ENCODE measurements around the gene VSIR.

Gene VSIR

DNA sequence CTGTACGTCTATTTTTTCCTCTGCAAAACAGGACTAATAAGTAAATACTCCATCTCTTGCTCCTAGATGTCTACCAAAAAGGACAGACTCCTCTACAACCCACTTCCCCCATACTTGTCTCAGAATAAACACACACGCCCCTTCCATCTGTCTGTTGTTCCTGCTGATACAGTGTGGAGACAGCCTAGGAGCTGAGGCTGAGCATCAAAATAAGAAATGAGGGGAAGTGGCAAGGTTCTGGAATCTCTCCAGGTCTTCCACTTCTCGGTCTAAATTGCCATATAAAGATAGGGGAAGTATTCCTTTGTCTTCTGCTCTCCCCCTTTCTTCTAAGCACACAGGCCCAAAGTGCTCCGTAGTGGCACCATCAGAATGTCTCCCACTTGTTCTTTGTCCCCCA lies 30.8 kb upstream of the VSIR start:
- H3K36me3 ChIP-seq (ENCODE audit: insufficient read depth, low read depth, low read length) = no peaks in the 10 kb centered on the region
- peaks cover 22% of the 10 kb centered on the region for H3K27me3 ChIP-seq (ENCODE audit: insufficient read depth, low read length)
- H3K27ac ChIP-seq (ENCODE audit: low read length) = no peak overlapping the region
- H3K4me1 ChIP-seq (ENCODE audit: insufficient read depth, low read length) = no peaks in the 10 kb centered on the region
- no peak overlapping the region for H3K9ac ChIP-seq (ENCODE audit: low read depth, low read length)
- no peak overlapping the region for H3K4me3 ChIP-seq (ENCODE audit: low read length)
- no peaks in the 10 kb centered on the region for H3K9me3 ChIP-seq (ENCODE audit: insufficient read depth, low read depth, low read length)

DNA sequence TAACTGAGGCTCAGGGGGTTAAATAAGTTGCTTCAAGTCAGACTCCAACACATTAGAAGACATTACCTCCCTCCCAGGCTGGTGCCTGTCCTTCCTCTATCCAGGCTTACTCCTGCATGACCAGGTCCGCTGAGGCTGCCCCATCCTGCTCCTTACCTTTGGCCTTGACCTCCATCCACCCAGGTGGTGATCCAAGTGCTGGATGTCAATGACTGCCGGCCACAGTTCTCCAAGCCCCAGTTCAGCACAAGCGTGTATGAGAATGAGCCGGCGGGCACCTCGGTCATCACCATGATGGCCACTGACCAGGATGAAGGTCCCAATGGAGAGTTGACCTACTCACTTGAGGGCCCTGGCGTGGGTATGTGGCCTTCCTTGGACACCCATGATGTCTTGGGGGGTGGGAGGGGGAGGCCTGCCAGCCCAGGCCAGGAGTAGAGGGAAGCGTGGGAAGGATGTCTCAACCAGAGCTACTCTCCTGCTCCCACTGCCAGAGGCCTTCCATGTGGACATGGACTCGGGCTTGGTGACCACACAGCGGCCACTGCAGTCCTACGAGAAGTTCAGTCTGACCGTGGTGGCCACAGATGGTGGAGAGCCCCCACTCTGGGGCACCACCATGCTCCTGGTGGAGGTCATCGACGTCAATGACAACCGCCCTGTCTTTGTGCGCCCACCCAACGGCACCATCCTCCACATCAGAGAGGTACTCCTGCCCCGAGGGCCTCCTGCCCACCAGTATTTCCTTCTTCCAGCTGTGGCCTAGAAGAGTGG lies 29.6 kb upstream of the VSIR start:
- H3K27ac ChIP-seq (ENCODE audit: low read length) = no peak overlapping the region
- no peaks in the 10 kb centered on the region for H3K9me3 ChIP-seq (ENCODE audit: insufficient read depth, low read depth, low read length)
- peaks cover 22% of the 10 kb centered on the region for H3K27me3 ChIP-seq (ENCODE audit: insufficient read depth, low read length)
- H3K4me3 ChIP-seq (ENCODE audit: low read length) = no peak overlapping the region
- H3K9ac ChIP-seq (ENCODE audit: low read depth, low read length) = no peak overlapping the region
- H3K4me1 ChIP-seq (ENCODE audit: insufficient read depth, low read length) = no peaks in the 10 kb centered on the region
- H3K36me3 ChIP-seq (ENCODE audit: insufficient read depth, low read depth, low read length) = no peaks in the 10 kb centered on the region

DNA sequence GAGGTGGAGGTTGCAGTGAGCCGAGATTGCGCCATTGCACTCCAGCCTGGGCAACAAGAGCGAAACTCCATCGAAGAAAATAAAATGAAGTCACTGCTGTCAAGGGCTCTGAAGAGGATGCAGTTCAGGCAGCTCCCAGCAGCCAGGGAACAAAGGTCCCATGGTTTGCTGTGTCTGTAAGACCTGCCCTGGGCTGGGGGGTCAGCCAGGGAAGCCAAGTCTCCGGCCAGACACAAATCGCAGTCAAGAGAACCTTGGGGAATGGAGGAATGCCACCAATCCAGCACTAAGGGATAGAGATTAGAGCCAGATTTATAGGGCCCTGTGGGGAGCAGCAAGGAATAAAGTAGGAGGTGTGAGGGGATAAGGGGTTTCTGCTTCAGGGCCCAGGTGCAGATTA lies 28.9 kb upstream of the VSIR start:
- Histone ChIP-seq H3K36me3 (ENCODE audit: insufficient read depth, low read depth, low read length) (no peaks in the 10 kb centered on the region), H3K9me3 (ENCODE audit: insufficient read depth, low read depth, low read length) (no peaks in the 10 kb centered on the region), H3K27me3 (ENCODE audit: insufficient read depth, low read length) (peaks cover 22% of the 10 kb centered on the region), H3K27ac (ENCODE audit: low read length) (no peak overlapping the region), H3K4me3 (ENCODE audit: low read length) (no peak overlapping the region), H3K4me1 (ENCODE audit: insufficient read depth, low read length) (no peaks in the 10 kb centered on the region), H3K9ac (ENCODE audit: low read depth, low read length) (no peak overlapping the region)

DNA sequence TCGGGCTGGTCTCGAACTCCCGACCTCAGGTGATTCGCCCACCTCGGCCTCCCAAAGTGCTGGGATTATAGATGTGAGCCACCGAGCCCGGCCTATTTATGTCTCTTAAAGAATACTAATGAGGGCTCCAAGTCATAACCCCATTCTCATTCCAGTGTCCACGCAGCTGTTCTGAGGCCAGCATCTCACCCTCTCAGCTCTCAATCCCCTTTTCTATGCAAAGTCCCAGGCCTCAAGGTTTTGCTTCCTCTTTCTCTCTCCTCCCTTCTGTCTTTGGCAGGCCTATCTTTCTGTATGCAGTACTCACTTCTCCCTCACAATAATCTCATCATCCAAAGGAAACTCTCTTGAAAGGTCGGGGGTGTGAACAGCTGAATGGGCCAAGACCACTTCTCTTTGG lies 28.0 kb upstream of the VSIR start:
- peaks cover 22% of the 10 kb centered on the region for H3K27me3 ChIP-seq (ENCODE audit: insufficient read depth, low read length)
- H3K36me3 ChIP-seq (ENCODE audit: insufficient read depth, low read depth, low read length) = no peaks in the 10 kb centered on the region
- H3K4me1 ChIP-seq (ENCODE audit: insufficient read depth, low read length) = no peaks in the 10 kb centered on the region
- no peak overlapping the region for H3K4me3 ChIP-seq (ENCODE audit: low read length)
- no peaks in the 10 kb centered on the region for H3K9me3 ChIP-seq (ENCODE audit: insufficient read depth, low read depth, low read length)
- no peak overlapping the region for H3K27ac ChIP-seq (ENCODE audit: low read length)
- H3K9ac ChIP-seq (ENCODE audit: low read depth, low read length) = no peak overlapping the region

DNA sequence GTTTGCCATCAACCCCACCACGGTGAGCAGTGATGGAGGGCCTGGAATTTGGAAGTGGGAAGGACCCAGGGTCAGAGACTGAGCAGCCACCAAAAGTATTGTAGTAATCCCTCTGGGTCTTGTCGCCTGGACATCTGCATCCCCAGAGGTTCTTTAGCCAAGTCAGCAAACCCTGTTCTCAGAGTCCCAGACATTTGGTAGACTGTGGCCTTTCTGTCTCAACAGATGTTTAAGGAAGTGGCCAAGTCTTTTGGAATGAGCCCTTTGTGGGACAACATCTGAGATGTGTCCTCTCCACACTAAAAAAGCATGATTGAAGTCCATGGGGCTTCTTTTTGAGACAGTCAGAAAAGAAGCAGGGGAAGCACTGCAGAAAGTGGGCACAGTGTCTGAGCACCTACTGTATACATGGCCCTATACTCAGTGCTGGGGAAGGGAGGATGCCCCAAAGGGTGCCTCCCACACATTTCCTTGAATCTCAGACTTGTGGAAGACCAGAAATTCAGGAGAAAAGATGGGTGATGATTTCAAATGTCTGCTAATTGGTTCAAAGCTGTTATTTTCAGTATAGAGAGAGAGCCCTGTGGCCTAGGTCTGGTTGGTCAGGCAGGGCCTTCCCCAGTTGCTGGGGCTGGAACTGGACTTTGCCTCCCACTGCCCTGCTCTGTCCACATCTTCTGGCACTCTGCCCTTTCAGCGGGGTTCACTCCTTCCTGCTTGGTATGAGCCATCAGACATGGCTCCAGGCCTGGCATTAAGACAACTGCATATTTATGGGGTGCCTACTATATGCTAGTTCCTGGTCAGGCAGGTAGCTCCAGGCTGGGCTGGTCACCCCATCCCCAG lies 26.5 kb upstream of the VSIR start:
- Histone ChIP-seq H3K27me3 (ENCODE audit: insufficient read depth, low read length) (peaks cover 9% of the 10 kb centered on the region), H3K27ac (ENCODE audit: low read length) (no peak overlapping the region), H3K4me1 (ENCODE audit: insufficient read depth, low read length) (no peaks in the 10 kb centered on the region), H3K4me3 (ENCODE audit: low read length) (no peak overlapping the region), H3K36me3 (ENCODE audit: insufficient read depth, low read depth, low read length) (no peaks in the 10 kb centered on the region), H3K9ac (ENCODE audit: low read depth, low read length) (no peak overlapping the region), H3K9me3 (ENCODE audit: insufficient read depth, low read depth, low read length) (no peaks in the 10 kb centered on the region)

DNA sequence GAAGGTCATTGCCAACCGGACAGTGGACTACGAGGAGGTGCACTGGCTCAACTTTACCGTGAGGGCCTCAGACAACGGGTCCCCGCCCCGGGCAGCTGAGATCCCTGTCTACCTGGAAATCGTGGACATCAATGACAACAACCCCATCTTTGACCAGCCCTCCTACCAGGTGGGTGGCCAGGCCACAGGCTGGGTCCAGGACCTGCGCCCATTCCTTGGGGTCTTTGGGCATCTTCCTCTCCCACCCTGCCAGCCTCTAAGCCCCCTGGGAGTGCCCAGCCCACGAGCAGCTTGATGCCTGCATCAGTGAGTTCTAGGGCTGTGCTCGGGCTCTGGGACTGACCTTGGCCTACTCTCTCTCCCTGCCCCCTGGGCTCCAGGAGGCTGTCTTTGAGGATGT lies 25.8 kb upstream of the VSIR start:
- Histone ChIP-seq H3K4me1 (ENCODE audit: insufficient read depth, low read length) (no peaks in the 10 kb centered on the region), H3K9ac (ENCODE audit: low read depth, low read length) (no peak overlapping the region), H3K9me3 (ENCODE audit: insufficient read depth, low read depth, low read length) (no peaks in the 10 kb centered on the region), H3K36me3 (ENCODE audit: insufficient read depth, low read depth, low read length) (no peaks in the 10 kb centered on the region), H3K27ac (ENCODE audit: low read length) (no peak overlapping the region), H3K4me3 (ENCODE audit: low read length) (no peak overlapping the region), H3K27me3 (ENCODE audit: insufficient read depth, low read length) (peaks cover 2% of the 10 kb centered on the region)

DNA sequence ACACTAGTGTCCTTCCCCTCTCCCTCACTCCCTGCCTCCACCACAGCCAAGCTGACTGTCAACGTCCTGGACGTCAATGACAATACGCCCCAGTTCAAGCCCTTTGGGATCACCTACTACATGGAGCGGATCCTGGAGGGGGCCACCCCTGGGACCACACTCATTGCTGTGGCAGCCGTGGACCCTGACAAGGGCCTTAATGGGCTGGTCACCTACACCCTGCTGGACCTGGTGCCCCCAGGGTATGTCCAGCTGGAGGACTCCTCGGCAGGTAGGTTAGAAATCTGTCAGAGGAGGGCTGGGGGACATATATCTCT lies 24.9 kb upstream of the VSIR start:
- Histone ChIP-seq H3K9ac (ENCODE audit: low read depth, low read length) (no peak overlapping the region), H3K36me3 (ENCODE audit: insufficient read depth, low read depth, low read length) (no peaks in the 10 kb centered on the region), H3K4me1 (ENCODE audit: insufficient read depth, low read length) (no peaks in the 10 kb centered on the region), H3K9me3 (ENCODE audit: insufficient read depth, low read depth, low read length) (no peaks in the 10 kb centered on the region), H3K4me3 (ENCODE audit: low read length) (no peak overlapping the region), H3K27ac (ENCODE audit: low read length) (no peak overlapping the region), H3K27me3 (ENCODE audit: insufficient read depth, low read length) (no peaks in the 10 kb centered on the region; the same call in 1 of the 2 replicates)

DNA sequence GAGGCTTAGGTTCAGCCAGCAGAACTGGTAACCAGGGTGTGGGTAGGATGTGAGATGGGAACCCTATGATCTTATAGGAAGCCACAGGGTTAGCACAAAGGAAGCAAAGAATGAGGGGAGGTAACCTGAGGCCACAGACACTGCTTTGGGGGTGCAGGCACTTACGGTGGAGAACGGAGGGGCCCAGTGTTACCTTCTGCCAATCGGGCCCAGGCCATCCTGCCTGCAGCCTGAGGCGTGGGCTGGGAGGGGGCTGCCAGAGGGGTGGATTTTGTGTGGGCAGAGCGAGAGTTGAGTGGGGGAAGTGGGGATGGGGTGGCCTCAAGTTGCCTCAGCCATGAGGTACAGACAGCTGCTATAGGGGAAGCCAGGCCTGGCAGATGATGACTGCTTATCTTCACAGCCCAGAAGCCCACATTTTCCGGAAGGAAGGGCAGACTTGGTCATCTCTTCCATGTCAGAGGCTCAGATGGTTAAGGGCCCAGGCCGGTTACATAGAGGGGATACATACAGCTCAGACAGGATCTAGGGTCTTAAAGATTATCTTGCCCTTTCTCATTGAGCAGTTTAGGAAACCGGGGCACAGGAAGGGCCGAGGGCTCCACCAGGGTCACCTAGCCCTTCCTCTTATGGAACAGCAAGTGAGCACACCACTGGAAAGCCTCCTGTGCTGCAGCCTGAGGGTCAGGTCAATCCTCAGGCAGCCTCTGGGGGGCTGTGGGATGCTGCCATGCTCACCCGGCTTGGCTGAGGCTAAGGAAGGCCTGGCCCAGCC lies 24.4 kb upstream of the VSIR start:
- H3K27me3 ChIP-seq (ENCODE audit: insufficient read depth, low read length) = no peaks in the 10 kb centered on the region; the same call in 1 of the 2 replicates
- H3K4me3 ChIP-seq (ENCODE audit: low read length) = no peak overlapping the region
- no peak overlapping the region for H3K9ac ChIP-seq (ENCODE audit: low read depth, low read length)
- H3K9me3 ChIP-seq (ENCODE audit: insufficient read depth, low read depth, low read length) = no peaks in the 10 kb centered on the region
- no peaks in the 10 kb centered on the region for H3K4me1 ChIP-seq (ENCODE audit: insufficient read depth, low read length)
- H3K36me3 ChIP-seq (ENCODE audit: insufficient read depth, low read depth, low read length) = no peaks in the 10 kb centered on the region
- no peak overlapping the region for H3K27ac ChIP-seq (ENCODE audit: low read length)

DNA sequence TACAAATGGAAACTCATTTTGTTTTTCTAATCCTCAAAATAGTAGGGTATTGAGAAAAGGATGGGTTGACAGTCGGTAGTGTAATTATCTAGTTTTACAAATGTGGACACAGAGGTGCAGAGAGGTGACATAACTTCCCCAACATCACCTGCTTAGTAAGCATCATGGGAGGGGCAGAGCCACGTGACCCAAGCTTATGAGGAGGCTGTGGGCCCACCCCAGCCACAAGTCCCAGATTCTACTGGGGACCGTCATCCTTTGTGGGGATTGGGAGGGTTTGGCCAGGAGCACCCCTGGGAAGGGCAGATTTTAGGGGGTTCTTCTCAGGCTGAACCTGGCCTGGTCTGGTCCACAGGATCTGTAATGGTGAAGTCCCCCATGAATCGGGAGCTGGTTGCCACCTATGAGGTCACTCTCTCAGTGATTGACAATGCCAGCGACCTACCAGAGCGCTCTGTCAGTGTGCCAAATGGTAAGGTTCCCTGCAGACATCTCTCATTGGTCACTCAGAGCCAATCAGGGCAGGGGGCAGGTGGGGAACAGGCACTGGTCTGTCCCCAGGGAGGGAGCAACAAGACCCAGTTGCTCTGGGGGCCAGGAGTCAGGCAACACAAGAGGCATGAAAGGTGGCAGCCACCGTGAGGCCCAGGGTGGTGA lies 23.6 kb upstream of the VSIR start:
- Histone ChIP-seq H3K27me3 (ENCODE audit: insufficient read depth, low read length) (no peaks in the 10 kb centered on the region; the same call in 1 of the 2 replicates), H3K36me3 (ENCODE audit: insufficient read depth, low read depth, low read length) (no peaks in the 10 kb centered on the region), H3K9me3 (ENCODE audit: insufficient read depth, low read depth, low read length) (no peaks in the 10 kb centered on the region), H3K9ac (ENCODE audit: low read depth, low read length) (no peak overlapping the region), H3K4me3 (ENCODE audit: low read length) (no peak overlapping the region), H3K4me1 (ENCODE audit: insufficient read depth, low read length) (no peaks in the 10 kb centered on the region), H3K27ac (ENCODE audit: low read length) (no peak overlapping the region)

DNA sequence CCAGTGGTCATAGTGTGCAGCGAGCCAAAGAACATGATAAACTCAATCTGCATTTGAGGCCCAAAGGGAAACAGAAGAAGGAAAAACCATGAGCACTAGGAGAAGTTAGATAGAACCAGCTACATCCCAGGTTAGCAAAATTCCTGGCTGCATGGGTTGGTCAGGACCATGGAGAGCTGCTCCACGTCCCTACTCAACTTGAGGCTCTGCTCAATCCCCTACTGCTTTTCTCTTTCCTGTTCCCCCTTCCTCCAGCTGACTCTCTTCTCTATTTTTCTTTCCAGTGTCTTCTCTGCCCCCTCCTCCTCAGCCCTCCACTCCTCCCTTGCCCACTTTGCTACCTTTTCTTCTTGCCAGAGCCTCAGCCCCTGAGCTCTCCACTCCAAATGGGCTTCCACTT lies 21.9 kb upstream of the VSIR start:
- Histone ChIP-seq H3K4me1 (ENCODE audit: insufficient read depth, low read length) (no peaks in the 10 kb centered on the region), H3K4me3 (ENCODE audit: low read length) (no peak overlapping the region)

DNA sequence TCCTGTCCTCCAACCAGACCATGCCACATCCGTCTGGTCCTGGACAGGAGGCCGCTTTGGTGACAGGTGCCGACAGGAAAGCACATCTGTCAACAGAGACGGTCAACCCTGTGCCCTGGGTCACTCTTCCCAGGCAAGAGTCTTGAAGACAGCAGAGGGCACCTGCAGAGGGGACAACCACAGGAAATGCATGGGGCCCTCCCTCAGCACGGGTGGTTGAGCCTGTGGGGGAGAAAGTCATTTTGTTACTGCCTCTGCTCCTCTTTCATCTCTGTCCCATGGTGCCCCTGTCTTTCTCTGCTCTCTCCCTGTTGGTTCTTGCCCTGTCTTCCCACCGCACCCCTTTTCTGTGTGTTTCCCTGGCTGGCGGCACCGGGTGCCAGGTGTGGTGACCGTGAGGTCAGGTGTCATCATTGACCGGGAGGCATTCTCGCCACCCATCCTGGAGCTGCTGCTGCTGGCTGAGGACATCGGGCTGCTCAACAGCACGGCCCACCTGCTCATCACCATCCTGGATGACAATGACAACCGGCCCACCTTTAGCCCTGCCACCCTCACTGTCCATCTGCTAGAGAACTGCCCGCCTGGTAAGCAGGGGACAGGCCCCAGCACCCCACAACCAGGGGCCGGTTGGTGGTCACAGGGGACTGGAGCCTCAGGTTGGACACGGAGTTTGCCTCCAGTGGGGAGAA lies 17.6 kb upstream of the VSIR start:
- Histone ChIP-seq H3K27ac (ENCODE audit: low read length) (no peak overlapping the region), H3K27me3 (ENCODE audit: insufficient read depth, low read length) (peaks cover 2% of the 10 kb centered on the region; the same call in 1 of the 2 replicates), H3K36me3 (ENCODE audit: insufficient read depth, low read depth, low read length) (no peaks in the 10 kb centered on the region), H3K4me3 (ENCODE audit: low read length) (no peak overlapping the region), H3K9ac (ENCODE audit: low read depth, low read length) (no peak overlapping the region), H3K4me1 (ENCODE audit: insufficient read depth, low read length) (no peaks in the 10 kb centered on the region), H3K9me3 (ENCODE audit: insufficient read depth, low read depth, low read length) (no peaks in the 10 kb centered on the region)

More for the DNA sequence above, 21.9 kb upstream of the VSIR start:
- no peak overlapping the region for H3K9ac ChIP-seq (ENCODE audit: low read depth, low read length)
- no peaks in the 10 kb centered on the region for H3K9me3 ChIP-seq (ENCODE audit: insufficient read depth, low read depth, low read length)
- no peak overlapping the region for H3K27ac ChIP-seq (ENCODE audit: low read length)
- H3K27me3 ChIP-seq (ENCODE audit: insufficient read depth, low read length) = no peaks in the 10 kb centered on the region; the same call in 1 of the 2 replicates
- no peaks in the 10 kb centered on the region for H3K36me3 ChIP-seq (ENCODE audit: insufficient read depth, low read depth, low read length)
